ENCODE data around the gene ARID5B. TPM values are rescaled to one million over a fixed set of nuclear protein-coding genes. Genes with fewer than 3 reads are reported as not detected.
"Not testable (repeated sequence)": the region's sequence is repeated elsewhere in the genome, so short reads cannot be mapped to it uniquely, and the experiment has no call there.

The ARID5B gene
- polyA plus RNA-seq, 1 donor from 2014 or later, result 2.1 TPM

DNA sequence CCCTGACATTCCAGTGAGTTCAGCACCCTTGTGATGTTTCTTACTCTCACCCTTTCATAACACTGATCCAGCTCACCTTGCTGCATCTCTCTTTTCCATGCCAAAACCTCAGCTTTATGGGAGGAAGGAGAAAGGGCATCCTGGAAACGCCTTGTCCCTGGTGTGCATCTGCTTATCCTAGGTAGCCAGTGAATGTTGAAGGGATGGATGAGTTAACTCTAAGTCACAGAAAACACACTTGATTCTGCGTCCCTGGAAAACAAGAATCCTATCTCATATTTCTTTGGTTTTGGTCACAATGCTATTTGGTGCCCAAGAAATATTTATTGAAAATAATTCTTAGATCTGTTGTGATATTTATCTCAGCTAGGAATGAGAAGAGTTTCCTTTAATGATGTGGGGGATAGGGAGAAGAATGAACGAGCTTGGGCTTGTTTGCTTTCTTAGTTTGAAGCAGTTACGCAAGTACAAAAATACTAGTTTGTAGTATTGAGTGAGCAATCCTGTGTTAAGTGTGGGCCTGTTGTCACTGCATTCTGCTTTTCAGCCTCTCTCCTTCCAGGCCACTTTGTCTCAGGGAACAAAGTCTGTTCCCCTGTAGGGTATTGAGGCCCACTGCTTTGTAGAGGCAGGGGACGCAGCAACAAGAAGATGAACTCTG lies 126.5 kb downstream of the ARID5B start:
- H3K4me3 ChIP-seq (ENCODE audit: low read length), result no peak overlapping the region
- no peak overlapping the region for H3K4me2 ChIP-seq (ENCODE audit: low read length)
- no peak overlapping the region for H3K9ac ChIP-seq (ENCODE audit: low read length)
- no peaks in the 10 kb centered on the region for H3K79me2 ChIP-seq (replicated peaks; ENCODE audit: insufficient read depth, low read length)
- no peaks in the 10 kb centered on the region for H3K27me3 ChIP-seq (ENCODE audit: insufficient read depth, low read depth, low read length)
- H3K9me2 ChIP-seq (ENCODE audit: insufficient read depth, low read length), result no peaks in the 10 kb centered on the region
- no peaks in the 10 kb centered on the region for H3K36me3 ChIP-seq (ENCODE audit: insufficient read depth, low read length)
- no peaks in the 10 kb centered on the region for H4K20me1 ChIP-seq (ENCODE audit: insufficient read depth)
- H3K9me3 ChIP-seq (ENCODE audit: low read length), result peaks cover 3% of the 10 kb centered on the region
- H3K27ac ChIP-seq (ENCODE audit: low read length), result no peak overlapping the region
- no peak for TF ChIP-seq POLR2AphosphoS5 (IDR thresholded peaks at IDR 0.05)
- TF ChIP-seq RAD21 (conservative IDR thresholded peaks at IDR 0.05), result no peak
- TF ChIP-seq, protein P1, sequence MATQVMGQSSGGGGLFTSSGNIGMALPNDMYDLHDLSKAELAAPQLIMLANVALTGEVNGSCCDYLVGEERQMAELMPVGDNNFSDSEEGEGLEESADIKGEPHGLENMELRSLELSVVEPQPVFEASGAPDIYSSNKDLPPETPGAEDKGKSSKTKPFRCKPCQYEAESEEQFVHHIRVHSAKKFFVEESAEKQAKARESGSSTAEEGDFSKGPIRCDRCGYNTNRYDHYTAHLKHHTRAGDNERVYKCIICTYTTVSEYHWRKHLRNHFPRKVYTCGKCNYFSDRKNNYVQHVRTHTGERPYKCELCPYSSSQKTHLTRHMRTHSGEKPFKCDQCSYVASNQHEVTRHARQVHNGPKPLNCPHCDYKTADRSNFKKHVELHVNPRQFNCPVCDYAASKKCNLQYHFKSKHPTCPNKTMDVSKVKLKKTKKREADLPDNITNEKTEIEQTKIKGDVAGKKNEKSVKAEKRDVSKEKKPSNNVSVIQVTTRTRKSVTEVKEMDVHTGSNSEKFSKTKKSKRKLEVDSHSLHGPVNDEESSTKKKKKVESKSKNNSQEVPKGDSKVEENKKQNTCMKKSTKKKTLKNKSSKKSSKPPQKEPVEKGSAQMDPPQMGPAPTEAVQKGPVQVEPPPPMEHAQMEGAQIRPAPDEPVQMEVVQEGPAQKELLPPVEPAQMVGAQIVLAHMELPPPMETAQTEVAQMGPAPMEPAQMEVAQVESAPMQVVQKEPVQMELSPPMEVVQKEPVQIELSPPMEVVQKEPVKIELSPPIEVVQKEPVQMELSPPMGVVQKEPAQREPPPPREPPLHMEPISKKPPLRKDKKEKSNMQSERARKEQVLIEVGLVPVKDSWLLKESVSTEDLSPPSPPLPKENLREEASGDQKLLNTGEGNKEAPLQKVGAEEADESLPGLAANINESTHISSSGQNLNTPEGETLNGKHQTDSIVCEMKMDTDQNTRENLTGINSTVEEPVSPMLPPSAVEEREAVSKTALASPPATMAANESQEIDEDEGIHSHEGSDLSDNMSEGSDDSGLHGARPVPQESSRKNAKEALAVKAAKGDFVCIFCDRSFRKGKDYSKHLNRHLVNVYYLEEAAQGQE (IDR thresholded peaks at IDR 0.05; ENCODE audit: borderline replicate concordance), result no peak
- no peak for TF ChIP-seq SMC3 (conservative IDR thresholded peaks at IDR 0.05; ENCODE audit: poor library complexity)
- no peak for TF ChIP-seq EZH2 (IDR thresholded peaks at IDR 0.05; ENCODE audit: borderline replicate concordance, insufficient read depth, low read length, poor library complexity, severe bottlenecking)
- TF ChIP-seq EP300 (conservative IDR thresholded peaks at IDR 0.05; ENCODE audit: poor library complexity, severe bottlenecking), result no peak
- TF ChIP-seq TAF1 (IDR thresholded peaks at IDR 0.05; ENCODE audit: low read depth), result no peak
- no peak for TF ChIP-seq MXI1 (conservative IDR thresholded peaks at IDR 0.05; ENCODE audit: poor library complexity, severe bottlenecking)
- TF ChIP-seq CTCF (IDR thresholded peaks at IDR 0.05; ENCODE audit: poor library complexity, severe bottlenecking), result no peak
- H2AFZ ChIP-seq (ENCODE audit: low read depth, low read length), result no peak overlapping the region
- no peaks in the 10 kb centered on the region for H3F3A ChIP-seq (ENCODE audit: insufficient read depth, low read length, poor library complexity, severe bottlenecking)

DNA sequence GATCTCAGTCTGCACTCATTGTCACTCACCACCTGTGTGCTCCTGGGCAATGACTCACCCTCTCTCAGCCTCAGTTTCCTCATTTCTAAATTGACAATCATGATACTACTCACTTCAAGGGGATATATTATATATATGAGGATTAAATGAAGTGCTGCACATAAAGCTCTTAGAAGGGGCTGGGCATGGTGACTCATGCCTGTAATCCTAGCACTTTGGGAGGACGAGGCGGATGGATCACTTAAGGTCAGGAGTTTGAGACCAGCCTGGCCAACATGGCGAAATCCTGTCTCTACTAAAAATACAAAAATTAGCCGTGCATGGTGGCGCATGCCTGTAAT lies 127.0 kb downstream of the ARID5B start:
- H3K79me2 ChIP-seq (replicated peaks; ENCODE audit: insufficient read depth, low read length); H3K4me3 ChIP-seq (ENCODE audit: low read length); H3K4me2 ChIP-seq (ENCODE audit: low read length); H3K9me3 ChIP-seq (ENCODE audit: low read length); H3K9me2 ChIP-seq (ENCODE audit: insufficient read depth, low read length); H3K36me3 ChIP-seq (ENCODE audit: insufficient read depth, low read length); H3F3A ChIP-seq (ENCODE audit: insufficient read depth, low read length, poor library complexity, severe bottlenecking); H3K27me3 ChIP-seq (ENCODE audit: insufficient read depth, low read depth, low read length); H4K20me1 ChIP-seq (ENCODE audit: insufficient read depth); H2AFZ ChIP-seq (ENCODE audit: low read depth, low read length); H3K9ac ChIP-seq (ENCODE audit: low read length); H3K27ac ChIP-seq (ENCODE audit: low read length): not testable (repeated sequence)

- Histone ChIP-seq H3K9ac (ENCODE audit: low read length) (no peak overlapping the region), H2AFZ (ENCODE audit: low read depth, low read length) (no peak overlapping the region), H3K27me3 (ENCODE audit: insufficient read depth, low read depth, low read length) (no peaks in the 10 kb centered on the region), H3K27ac (ENCODE audit: low read length) (no peak overlapping the region), H3K9me2 (ENCODE audit: insufficient read depth, low read length) (no peaks in the 10 kb centered on the region), H3F3A (ENCODE audit: insufficient read depth, low read length, poor library complexity, severe bottlenecking) (no peaks in the 10 kb centered on the region), H3K9me3 (ENCODE audit: low read length) (no peaks in the 10 kb centered on the region), H3K79me2 (replicated peaks; ENCODE audit: insufficient read depth, low read length) (no peaks in the 10 kb centered on the region), H3K36me3 (ENCODE audit: insufficient read depth, low read length) (no peaks in the 10 kb centered on the region), H4K20me1 (ENCODE audit: insufficient read depth) (no peaks in the 10 kb centered on the region), H3K4me3 (ENCODE audit: low read length) (no peak overlapping the region), H3K4me2 (ENCODE audit: low read length) (no peak overlapping the region)
- TF ChIP-seq, protein P1 (IDR thresholded peaks at IDR 0.05; ENCODE audit: borderline replicate concordance), result no peak
- TF ChIP-seq TAF1 (IDR thresholded peaks at IDR 0.05; ENCODE audit: low read depth) (no peak), CTCF (IDR thresholded peaks at IDR 0.05; ENCODE audit: poor library complexity, severe bottlenecking) (no peak), MXI1 (conservative IDR thresholded peaks at IDR 0.05; ENCODE audit: poor library complexity, severe bottlenecking) (no peak), POLR2AphosphoS5 (IDR thresholded peaks at IDR 0.05) (no peak), RAD21 (conservative IDR thresholded peaks at IDR 0.05) (no peak), EZH2 (IDR thresholded peaks at IDR 0.05; ENCODE audit: borderline replicate concordance, insufficient read depth, low read length, poor library complexity, severe bottlenecking) (no peak), EP300 (conservative IDR thresholded peaks at IDR 0.05; ENCODE audit: poor library complexity, severe bottlenecking) (no peak), SMC3 (conservative IDR thresholded peaks at IDR 0.05; ENCODE audit: poor library complexity) (no peak)
Measured at GRCh38 chr10:62029401-62029800, 127.9 kb downstream of the ARID5B start.

Data from neural cell (in vitro differentiated cells).